HG03135 (cell line): ENCODE measurements around the gene SPON1.
"Not testable (repeated sequence)": the region's sequence is repeated elsewhere in the genome, so short reads cannot be mapped to it uniquely, and the experiment has no call there.

Experiments
- ATAC-seq: cut with Tn5 transposase; IDR thresholded peaks from one replicate; pipeline ENCODE4 v1.9.1; 2021; ENCODE audit warnings: mild to moderate bottlenecking, moderate library complexity; ENCODE audit not compliant: unreplicated experiment

Gene SPON1

DNA sequence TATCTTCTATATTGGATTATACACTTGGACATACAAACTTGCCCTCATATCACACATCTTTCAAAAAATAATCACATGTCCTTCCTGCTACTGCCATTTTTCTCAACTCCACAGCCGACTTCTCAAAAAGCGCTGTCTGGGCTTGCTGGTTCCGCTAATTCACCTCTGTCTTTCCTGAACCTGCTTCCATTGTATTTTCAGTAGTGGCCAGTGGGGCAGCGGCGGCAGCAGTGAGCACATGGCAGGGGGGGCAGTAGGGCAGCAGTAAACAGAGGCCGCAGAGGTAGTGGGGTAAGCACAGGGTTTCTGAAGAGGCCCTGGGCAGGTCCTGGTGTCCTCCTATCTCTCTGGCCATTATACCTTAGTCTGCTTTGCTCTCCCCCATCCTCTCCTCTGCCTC is 270.1 kb downstream of the SPON1 start:
- ATAC-seq: no peak

DNA sequence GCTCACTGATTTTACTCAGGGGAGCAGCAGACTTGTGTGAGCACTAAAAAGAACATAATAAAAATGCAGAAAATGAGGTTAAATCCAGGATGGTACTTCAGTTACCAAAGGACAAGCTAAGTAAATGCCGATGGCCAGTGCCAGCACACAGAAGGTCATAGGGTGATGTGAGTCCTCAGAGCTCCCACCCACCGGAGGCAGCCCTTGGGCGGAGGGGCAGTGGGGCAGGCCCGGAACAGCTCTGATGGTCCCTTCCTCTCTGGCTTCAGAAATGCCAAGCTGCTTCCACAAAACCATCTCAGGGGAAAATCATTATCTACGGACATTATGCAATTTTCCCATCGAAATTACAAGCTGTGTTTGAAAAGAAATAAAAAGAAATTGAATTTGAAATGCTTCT is 271.9 kb downstream of the SPON1 start:
- no peak for ATAC-seq

DNA sequence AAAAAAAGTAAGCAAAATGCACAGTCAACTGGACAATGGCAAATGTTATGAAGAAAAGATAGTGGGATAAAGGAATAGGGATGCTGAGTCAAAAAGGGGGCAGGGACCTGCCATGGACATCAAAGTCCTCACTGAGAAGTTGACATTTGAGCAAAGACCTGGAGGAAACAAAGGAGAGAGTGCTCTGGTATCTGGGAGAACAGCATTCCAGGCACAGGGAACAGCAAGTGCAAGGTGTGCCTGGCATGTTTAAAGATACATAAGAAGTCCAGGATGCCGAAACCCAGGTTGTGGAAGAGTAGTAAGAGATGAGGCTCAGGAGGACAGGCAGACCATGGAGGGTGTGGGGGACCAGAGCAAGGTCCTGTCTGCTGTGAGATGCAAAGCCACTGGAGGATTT is 273.2 kb downstream of the SPON1 start:
- ATAC-seq: no peak

DNA sequence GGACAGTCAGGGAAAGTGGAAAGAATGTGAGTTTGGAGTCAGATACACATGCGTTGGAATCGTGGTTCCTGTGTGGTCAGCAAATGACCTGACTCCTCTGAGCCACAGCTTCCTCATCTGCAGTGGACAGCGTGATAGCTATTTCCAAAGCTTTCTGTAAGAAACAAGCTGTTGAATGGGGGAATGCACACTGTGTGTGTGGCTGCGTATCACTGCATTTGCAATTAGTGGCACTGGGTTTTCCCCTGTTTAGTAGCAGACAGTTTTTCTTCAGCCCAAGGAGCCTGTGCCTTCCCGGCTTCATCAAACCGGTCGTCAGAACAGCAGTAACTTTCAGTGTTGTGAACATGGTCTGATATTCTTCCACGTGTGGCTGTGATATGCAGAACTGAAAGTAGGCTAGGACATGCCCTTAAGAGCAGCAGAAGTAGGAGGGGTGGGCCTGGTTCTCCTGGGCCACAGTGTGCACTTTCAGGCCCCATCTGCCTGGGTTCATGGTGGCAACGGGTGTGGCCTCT is 275.0 kb downstream of the SPON1 start:
- peak; percentile 98 for ATAC-seq

DNA sequence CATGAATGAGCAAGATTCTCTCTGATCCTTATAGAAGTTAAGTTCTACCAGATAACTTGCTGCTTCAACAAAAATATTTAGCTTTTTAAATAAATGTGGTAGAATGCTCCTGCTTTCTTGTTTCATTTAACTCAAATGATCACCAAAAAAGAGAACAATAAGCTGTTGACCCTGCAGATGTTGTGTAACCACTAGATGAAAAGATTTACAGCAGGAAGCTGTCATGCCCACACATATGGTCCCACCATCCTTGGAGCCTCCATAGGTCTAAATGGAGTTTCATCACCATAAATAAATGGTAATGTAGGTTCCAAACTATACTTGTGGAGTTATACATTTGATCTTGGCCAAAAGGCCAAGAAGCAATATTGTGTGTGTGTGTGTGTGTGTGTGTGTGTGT is 277.7 kb downstream of the SPON1 start:
- no peak for ATAC-seq

DNA sequence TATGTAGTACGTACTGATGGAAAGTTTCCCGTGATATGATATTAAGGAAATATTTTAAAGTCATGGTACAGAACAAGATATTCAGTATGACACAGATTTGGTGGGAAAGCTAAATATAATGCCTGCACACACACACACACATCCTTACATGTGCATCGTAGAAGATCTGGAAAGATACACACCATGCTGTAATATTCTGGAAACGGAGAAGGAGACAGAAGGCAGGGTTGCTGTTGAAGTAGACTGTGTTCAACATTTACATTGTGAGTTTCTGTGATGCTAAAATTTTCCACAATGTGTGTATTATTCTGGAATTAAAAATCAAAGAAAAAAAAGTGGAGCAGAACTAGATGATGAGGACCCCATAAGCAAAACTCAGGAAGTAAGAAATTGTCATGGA is 278.4 kb downstream of the SPON1 start:
- no peak for ATAC-seq

DNA sequence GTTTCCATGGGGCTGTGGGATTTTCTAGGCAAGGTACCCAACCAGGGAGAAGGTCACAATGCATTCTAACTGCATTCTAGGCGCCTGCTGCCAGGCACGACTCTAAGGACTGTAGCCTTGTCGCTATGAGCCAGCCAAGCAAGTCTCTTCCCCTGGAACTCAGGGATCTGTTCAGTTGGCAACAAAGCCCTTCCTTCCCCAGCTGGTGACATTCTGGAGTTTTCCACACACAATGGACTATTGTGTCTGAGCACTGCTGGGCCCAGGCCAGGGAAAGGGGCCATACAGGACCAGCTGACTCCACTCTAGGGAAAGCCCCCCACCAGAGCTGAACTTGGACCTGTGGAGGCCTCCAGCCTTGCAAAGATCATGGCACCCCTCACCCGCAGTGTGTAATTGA is 279.7 kb downstream of the SPON1 start:
- ATAC-seq: no peak

DNA sequence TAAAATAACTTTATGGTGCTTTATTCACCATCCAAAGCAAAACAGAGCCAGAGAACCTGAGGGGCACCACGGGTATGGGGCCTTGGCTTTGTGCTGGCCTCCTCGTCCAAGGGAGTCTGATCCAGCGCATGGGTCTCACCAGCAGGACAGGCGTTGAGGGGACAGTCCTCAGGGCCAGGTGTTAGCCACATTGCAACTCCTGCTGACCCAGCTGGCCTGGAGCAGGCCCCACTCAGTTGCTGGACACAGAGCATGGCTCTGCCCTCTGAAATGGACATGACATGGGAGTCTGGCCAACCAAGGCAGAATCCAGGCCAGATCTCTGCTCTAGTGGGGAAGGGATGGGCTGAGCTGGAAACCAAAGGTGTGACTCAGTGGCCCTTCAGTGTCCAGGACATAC is 280.2 kb downstream of the SPON1 start:
- ATAC-seq: no peak

DNA sequence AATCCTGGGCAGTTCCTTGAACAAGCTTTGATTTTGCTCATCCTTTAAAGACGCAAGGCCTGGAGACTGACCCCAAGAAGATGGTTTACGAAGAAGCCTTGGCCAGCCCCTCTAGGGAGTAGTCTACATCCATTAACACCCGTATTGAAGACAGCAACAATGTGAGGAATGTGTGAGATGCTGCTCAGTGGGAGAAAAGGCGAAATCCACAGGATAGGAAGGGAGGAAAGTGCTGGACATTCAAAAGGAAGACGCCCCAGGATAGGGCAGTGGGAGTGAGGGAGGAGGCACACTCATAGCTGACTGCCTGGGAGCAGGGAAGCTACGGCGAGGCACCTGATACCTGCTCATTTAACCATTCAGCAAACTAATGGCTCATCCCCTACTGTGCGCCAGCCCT is 282.4 kb downstream of the SPON1 start:
- ATAC-seq: no peak

DNA sequence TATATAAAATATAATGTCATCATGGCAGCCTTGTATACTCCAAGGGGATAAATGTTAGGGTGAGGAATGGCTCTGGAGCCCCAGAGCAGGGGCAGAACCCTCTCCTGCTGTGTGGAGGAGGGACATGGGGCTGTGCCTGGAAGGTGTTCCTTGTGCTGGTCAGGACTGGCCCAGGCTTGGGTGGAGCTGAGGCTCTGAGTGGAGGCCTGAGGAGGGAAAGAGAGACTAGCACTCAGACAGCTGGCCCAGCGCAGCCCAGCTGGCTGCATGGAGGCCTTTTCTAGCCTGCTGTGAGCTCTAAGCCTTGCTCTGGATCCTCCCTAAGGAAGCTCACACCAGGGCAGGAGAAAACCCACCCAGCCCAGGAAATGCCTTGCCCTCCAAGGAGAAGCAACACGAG is 282.9 kb downstream of the SPON1 start:
- no peak for ATAC-seq

DNA sequence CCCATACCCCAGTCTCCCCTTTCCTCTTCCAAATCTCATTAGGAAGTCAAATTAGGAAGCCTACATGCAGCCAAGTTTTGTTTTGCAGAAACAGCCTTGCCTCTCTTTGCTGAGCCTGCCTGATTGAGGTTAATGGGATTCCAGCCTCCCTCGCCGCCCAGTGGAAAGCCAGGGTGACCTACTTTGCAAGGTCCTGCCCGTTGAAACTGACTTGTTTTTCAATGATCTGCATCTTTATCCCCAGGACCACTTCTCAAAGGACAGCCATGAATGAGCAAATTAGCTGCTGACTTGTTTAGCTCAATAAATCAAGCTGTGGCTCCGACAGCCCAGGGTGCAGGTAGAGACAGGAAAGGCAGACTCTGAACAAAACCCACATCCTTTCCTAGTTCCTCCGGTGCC is 286.1 kb downstream of the SPON1 start:
- ATAC-seq: no peak

DNA sequence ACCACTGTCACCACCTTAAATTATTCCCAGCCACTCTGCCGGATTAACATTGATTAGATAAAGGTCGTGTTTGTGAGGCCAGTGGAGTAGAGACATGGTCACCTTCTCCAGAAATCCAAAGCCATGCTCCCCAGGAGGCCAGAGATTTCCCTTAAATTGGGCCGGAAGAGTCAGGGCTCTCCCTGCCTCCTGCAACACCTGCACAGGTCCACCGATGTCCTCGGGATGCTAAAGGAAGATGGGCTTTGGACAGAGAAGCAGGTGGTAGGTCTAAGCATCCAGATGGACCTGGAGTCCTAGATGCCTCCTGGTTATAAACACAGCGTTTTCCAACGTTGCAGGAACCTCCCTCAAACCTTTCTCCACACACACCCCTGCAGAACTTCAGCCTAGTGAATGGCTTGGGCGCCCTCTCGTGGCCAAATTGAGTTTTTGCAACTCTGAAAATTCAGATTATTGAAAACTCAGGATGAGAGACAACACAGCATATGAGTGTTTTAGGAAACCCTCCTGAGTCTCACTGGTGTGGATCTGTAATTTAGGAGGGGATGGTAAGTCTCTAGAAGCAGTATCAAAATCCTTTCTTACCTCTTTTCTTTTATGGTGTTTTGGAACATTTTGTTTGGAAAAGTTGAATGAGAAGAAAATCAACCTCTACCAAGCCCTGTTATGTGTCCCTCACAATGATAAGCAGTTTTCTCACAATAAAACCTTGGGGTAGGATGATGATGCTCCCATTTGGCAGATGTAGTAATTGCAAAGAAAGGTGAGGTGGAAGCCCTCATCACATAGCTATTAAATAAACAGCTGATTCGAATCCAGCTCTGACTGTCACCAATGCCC is 286.8 kb downstream of the SPON1 start:
- ATAC-seq: no peak

DNA sequence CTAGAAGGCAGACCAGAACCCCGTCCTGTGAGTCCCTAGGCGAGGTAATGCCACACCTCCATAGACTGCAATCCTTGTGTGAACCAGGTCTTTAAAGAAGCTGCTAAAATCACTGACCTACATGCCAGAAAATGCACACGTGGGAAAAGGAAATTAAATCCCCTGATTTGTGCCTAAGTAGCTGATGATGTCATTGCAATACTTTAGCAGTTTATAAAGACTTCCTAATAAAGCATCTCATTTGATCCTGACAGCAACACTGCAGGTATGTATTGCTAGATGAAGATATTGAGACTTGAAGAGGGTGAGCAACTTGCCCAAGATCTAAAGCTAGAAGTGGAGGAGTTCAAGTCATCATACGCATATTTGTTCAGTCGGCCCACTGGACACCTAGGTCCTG is 289.2 kb downstream of the SPON1 start:
- ATAC-seq: no peak

DNA sequence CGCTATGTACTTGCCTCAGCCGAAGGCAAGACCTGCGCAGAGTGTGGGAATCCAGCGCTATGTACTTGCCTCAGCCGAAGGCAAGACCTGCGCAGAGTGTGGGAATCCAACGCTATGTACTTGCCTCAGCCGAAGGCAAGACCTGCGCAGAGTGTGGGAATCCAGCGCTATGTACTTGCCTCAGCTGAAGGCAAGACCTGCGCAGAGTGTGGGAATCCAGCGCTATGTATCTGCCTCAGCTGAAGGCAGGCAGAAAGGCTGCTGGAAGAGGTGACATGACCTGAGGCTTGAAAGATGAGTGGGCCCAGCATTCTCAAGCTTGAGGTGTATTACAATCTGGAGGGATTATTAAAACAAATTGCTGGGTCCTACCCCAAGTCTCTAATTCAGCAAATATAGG is 290.0 kb downstream of the SPON1 start:
- ATAC-seq: not testable (repeated sequence)

DNA sequence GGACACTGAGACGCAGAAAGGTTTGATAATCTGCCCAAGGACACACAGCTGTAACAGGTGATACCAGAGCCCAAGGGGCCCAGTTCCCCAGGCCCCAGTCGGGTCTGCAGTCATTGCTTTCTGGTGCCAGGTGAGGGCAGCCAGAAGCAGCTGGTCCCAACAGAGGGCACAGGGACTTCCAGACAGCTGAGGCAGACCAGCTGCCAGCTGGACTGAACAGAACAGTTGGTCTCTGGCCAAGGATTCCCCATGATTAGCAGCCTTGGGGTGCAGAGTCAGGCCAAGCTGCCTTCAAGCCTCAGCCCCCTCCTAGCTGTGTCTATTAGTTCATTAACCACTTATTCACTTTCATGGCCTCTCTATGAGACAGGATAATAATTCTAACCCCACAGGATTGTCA is 290.9 kb downstream of the SPON1 start:
- ATAC-seq: no peak

DNA sequence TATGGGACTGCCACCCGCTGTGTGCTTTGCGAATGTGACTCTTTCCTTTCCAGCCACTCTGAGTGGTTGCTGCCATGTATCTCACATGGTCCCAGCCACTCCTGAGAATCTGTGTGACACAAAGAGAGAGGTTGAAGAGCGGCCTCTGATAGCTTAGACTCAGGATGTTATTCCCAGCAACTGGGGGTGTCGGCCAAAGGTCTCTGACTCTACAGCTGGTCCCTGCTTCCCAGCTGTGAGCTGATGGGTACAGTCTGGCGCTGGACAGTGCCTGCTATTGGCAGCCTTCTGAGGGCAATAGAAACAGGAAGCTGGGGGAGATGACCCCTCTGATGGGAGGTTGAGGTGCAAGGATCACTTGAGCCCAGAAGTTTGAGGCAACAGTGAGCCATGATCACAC is 291.3 kb downstream of the SPON1 start:
- ATAC-seq: no peak

DNA sequence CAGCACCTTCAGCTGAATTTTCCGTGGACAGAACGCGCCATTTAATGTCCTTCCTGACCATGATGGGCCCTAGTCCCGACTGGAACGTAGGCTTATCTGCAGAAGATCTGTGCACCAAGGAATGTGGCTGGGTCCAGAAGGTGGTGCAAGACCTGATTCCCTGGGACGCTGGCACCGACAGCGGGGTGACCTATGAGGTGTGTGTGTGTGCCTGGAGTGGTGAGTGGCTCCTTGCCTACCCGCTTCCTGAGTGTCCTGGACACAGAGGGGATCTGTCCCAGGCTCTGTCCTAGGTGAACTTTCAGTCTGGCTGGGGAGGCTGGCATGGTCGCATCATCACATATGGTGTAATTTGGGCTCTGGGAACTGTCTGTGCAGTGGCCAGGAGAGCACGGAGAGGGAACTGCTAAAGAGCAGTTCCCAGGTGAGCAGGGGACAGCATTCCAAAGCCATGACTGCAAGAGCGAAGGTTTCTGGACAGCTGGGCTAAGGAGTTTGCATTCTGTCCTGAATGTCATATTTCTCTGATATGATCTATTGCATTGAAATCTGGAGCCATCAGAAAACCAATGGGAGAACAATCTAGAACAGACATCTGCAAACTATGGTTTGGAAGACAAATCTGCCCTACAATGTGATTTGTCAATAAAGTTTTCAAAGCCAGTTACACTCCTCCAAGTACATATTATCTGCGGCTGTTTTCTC is 292.2 kb downstream of the SPON1 start:
- no peak for ATAC-seq

DNA sequence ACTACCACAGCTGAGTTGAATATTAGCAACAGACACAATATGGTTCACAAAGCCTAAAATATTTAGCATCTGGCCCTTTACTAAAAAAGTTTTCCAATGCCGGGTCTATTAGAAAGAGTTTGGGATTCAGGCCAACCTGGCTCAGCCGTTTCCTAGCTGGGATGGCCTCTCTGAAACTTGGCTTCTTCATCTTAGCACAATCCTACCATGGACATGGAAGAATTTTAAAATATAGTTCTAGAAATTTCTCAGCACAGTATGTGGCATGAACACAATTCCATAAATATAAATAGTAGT is 292.7 kb downstream of the SPON1 start:
- ATAC-seq: no peak

DNA sequence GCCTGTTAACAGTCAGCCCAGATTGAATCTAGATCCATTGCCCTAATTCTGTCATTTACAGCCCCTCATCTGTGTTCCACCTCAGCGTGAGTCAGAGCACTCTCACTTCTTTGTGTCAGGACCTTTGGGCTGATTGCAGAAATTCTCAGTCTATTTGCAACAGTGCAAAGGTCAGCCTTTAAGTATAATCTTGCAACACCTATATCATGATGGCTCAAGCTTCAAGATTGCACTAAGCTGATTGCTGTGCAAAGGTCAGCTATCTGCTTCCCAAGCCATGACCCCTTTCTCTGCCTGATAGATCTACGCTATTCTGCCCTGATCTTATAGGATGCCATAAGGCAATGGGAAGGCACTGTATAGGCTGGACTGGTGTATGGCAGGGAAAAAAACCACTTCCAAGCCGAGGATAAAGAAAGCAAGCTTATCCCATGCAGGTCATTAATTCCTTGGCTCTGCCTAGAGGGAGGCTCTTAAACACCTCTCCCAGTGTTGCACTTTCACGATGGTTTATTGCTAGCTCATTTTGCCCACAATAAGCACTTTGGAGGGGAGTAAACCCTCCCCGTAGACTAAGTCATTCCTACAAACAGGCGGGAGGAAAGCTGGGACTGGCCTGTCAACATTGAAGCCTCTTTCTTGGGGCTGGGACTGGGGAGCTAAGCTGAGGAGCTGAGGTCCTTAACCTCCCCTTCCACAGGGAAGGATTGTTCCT is 295.9 kb downstream of the SPON1 start:
- no peak for ATAC-seq

DNA sequence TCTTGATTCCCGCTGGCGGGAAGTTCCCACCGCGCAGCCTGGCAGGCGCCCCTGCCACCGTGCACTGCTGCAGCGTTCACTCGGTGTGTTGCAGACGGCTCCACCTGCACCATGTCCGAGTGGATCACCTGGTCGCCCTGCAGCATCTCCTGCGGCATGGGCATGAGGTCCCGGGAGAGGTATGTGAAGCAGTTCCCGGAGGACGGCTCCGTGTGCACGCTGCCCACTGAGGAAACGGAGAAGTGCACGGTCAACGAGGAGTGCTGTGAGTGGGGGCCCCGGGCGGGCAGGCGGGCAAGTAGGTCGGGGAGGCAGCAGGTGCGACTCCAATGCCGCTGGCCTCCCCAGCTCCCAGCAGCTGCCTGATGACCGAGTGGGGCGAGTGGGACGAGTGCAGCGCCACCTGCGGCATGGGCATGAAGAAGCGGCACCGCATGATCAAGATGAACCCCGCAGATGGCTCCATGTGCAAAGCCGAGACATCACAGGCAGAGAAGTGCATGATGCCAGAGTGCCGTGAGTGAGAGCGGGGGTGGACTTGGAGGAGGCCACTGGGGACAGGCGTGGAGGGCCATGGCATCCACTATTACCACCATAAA is 296.8 kb downstream of the SPON1 start:
- ATAC-seq: no peak

DNA sequence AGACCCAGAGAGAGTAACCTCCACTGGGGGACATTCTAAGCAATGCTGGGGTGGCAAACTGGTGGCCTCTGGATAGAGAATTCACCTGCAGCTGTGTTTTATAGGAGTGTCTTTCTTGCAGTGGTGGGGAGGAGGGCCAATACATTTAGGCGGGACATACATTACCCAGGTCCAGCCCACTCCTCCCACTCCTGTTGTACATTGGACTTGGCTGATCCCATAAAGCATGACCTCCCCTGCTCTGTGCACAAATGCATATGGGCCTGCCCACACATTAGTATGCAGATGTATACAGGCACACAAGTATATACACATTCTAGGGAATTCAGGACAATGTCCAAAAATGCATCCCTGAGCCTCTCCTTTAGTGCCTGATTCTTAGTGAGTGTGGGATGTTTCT is 297.4 kb downstream of the SPON1 start:
- ATAC-seq: no peak

DNA sequence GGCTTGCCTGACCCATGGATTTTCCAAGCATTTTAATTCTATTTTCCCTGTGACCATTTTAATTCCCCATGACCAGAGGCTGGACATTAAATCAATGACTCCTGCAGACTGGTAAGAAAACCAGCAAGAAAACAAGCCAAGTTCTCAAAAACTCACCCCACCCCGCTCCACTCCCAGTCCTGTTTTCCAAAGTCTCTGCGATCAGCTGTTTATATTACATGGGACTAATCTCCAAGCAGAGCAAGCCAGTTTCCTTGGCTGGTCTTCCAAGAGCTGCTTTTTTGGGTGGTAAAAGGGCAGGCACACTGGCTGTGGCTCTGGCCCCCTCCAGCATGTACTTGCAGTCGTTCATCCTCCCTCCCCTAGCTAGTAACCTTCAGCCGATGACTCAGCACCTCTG is 298.5 kb downstream of the SPON1 start:
- ATAC-seq: no peak
